GM18519 (cell line): ENCODE measurements around the gene GIN1.
"Not testable (repeated sequence)": the region's sequence is repeated elsewhere in the genome, so short reads cannot be mapped to it uniquely, and the experiment has no call there.

Experiments used
- ATAC-seq: cut with Tn5 transposase; IDR thresholded peaks from one replicate; pipeline ENCODE4 v1.9.1; 2021; ENCODE audit warnings: mild to moderate bottlenecking, moderate library complexity; ENCODE audit not compliant: unreplicated experiment, low FRiP score

GIN1 gene

DNA sequence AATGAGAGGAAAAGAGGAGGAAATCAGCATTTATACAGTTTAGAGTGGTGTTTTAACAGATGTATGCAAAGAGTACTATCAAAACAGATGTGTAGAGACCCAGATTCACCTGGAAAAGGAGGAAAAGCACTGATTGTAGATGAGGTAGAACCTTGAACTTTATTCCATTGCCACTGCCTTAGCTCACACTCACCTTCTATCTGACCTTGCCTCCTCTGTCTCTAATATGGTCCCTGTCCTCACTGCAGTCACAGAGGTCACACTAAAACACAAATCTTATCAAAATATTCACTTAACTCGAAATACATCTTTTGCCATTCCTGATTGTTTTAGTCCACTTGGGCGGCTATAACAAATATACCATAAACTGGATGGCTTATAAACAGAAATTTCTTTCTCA, 7.0 kb downstream of the GIN1 start:
- ATAC-seq, result no peak

DNA sequence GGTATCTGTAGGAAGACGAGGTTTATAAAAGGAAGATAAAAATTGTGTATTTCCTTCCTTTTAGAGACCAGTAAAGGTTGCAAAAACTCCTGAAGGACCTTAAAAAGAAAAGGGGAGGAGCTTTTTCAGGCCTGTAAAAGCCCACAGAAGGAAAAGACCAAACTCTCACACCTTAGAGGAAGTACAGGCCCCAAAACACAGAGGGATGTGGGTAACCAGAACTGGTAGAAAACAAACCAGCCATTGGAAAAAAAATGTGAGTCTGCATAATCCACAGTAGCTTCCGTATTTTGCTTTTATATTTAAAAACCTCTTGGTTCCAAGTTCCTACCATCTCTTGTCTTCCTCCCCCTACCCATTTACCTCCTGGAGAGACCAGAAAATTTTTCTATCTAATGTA, 8.5 kb downstream of the GIN1 start:
- no peak for ATAC-seq

DNA sequence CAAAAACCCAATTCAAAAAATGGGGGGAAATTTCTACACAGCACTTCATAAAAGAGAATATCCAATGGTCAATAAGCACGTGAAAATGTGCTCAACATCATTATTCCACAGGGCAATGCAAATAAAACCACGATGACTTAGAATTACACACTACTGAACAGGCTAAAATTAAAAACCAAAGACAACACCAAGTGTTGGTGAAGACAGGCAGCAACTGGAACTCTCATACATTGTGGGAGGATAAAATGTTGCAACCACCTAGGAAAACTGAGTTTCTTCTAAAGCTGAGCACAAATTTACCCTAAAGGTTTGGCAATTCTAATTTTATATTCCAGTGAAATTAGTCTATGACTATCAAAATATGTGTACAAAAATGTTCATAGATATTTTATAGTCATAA, 9.5 kb downstream of the GIN1 start:
- ATAC-seq, result no peak

DNA sequence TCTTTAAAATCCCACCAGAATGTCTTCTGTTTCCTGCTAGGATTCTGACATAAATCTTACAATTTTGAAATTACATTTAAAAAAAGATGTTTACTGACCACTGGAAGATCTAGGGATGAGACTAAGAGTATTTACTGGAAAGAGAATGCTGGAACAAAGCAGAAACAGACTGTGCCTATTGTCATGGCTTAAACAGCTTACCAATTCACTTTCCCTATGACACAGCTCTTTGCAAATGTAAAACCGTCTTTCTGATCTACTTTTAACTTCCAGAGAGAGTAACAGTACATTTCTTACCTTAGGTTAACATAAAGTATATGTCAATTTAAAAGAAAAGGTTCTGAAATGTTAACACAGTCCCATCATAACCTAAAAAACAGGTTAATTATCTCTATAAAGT, 10.7 kb downstream of the GIN1 start:
- ATAC-seq, result no peak

DNA sequence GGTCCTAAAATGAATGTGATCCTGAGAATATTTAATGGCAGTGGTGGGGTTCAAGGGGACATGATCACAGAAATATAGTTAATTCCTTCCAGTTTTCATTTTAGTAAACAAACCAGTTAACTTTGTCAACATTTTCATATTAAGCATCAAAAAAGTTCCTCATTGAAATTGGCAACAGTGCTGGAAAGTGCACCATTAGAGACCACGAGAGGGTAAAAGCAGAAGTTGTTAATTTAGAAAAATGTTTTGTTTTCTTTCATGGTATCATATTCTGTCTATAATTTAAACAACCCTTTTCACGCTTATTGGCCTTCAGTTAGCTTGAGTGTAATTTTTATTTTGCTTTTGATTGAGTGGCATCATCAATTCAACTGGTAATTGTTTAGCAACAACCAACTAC, 11.9 kb downstream of the GIN1 start:
- no peak for ATAC-seq

DNA sequence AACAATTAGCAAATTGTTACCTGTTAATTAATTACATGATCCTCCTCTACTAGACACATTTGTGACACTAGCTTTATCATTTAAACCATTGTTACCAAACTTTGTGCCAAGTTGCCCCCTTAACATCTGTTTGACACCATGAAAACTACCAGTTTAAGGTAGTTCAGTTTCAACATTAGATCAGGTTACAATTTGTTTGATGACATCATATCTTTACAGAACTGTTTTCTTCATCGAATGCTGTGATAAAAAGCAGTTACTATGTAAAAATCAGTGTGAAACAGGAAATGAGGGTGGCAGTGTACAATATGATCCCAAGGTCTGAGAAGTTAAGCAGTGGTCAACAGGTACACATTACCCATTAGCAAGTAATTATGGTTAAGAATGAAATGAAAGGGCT, 17.7 kb downstream of the GIN1 start:
- ATAC-seq, result no peak

DNA sequence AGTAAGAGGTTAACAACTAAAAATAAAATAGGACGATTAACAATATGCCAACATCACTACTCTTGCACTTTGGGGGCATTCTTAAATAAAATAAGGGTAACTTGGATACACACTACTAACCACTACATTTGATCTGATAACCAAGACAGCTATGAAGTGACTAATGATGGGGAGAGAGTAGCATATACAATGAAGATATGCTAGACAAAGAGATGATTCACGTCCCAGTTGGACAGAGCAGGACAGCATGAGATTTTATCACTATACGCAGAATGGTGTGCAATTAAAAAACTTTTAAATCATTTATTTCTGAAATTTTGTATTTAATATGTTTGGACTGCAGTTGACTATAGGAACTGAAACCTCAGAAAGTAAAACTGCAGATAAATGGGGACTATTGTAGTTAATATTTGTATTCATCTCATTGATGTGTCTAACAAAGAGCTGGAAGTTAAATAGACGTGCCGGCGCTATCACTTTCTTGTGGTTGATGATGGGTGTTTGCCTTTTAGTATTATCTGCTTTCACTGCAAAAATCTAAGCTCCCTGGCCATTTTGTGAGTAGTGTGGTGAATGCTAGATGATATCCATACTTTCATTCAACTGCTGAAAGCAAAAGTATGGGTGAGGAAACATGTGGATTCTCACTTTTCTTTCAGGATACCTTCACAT, 18.7 kb downstream of the GIN1 start:
- no peak for ATAC-seq

DNA sequence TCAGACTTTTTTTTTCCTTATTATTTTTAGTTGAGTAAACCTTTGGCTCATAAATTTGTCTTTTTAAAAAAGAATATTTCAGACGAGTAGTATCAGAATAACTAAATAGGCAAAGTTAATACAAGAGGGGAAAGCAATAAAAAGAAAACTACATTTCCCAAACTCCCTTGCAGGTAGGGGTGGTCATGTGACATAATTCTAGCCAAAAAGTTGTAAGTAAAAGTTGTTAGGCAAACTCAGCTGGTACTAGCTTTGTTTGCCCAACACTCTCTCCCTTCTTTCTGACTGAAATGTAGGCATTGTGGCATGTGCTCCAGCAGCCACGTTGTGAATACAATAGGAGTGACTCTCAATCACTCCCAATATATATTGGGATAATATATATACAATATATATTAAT, 20.9 kb downstream of the GIN1 start:
- no peak for ATAC-seq

DNA sequence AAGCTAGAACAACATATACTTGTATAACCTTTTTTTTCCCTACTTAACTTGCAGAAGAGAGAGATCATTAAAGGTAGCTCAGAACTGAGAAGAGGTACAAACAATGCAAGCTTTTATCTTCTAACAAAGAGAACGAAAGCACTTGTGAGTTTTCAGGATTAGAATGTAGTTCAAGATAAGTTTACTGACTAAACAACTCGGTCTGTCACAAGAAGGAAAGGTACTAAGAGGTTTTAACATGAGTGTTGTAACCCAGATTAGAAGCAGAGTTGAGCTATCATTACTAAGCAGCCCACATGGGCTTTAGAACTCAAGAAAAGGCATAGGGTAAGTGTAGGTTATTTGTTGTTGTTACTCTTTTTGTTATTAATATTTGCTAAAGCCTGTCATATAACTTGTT, 25.2 kb downstream of the GIN1 start:
- no peak for ATAC-seq

DNA sequence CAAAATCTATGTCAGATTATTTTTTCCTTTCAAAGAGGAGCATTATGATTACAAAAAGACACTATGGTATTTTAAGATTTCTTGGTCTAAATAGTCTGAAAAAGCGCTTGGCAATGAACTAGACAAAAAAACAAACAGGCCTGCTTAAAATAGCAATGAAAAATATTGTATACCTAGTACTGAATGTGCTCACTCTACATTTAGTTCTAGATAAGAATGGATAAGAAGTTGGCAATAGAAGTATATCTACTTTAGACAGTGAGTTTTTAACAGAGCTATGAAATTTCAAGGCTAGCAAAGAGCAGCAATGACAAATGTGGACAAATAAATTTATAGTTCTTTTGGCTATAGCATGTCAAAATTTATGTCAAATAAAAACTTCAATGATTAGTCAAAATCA, 26.2 kb downstream of the GIN1 start:
- no peak for ATAC-seq

DNA sequence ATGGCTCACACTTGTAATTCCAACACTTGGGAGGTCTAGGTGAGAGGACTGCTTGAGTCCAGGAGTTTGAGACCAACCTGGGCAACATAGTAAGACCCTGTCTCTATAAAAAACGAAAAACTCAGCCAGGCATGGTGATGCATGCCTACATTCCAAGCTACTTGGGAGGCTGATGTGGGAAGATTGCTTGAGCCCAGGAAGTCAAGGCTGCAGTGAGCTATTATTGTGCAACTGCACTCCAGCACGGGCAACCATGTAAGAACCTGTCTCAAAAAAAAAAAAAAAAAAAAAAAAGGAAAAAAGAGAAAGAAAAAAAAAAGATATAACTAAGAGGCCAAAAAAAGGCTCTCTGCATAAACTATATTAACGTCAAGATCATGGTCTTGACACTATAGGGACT, 27.3 kb downstream of the GIN1 start:
- no peak for ATAC-seq

DNA sequence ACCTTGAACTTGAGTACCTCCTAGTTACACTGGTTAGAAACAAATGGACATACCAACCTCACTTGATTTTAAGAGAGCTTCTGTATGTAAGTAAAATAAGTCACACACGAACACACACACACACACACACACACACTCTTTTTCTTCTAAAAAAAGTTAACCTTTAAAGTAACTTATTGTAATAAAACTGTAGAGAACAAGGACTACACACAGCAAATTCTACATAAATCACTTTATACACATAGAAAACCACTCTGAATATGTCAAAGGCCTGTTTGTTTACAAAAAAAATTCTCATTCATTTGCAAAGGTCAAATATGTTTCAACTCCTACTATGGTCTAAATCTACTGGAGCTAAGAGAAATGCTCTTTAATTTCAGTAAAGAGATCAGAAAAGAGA, 29.1 kb downstream of the GIN1 start:
- ATAC-seq, result no peak

DNA sequence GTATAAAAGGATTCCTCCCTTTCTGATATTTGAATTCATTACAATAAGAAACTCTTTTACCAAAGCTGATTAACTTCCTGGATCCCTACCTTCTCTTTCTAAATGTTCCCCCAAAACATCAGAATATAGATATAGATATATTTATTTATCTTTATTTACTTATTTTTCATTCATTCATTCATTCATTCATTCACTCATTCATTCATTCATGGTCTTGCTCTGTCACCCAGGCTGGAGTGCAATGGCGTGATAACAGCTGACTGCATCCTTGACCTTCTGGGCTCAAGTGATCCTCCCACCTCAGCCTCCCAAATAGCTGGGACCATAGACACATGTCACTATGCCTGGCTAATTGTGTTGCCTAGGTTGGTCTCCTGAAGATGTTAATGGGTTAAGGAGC, 30.7 kb downstream of the GIN1 start:
- no peak for ATAC-seq

DNA sequence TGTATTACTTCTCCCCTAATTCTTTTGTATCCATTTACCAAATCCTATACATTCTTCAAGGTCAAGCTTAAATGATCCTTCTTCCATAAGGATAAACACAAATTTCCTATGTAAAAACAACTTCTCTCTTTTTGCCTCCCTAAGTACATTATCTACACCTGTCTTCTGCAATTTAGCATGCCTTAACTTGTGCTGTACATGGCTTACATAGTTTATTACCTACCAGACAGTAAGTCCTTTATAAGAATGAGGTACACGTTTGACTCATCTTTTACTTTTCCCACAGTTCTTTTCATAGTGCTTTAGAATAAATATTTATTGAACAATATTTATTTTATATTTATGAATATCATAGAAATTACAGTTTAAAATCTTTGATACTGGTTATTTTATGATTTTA, 33.4 kb downstream of the GIN1 start:
- ATAC-seq, result no peak

DNA sequence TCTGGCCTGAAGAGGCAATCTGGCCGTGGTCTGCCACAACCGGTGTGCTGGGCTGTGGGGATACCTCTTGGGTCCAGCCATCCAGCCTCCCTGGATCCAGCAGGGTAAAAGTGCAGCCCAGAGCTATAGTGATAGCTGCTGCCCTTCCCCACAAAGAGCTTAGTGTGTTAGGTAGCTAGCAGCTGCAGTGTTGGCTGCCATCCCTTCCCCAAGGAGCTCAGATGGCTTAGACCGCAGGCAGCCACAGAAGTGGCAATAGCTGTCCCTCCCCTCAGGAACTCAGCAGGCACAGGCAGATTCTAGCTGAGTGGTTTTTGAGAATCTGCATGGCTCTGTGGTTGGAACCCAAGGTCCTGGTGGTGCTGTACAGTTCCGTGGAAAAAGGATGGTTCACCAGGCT, 40.1 kb downstream of the GIN1 start:
- ATAC-seq, result no peak

DNA sequence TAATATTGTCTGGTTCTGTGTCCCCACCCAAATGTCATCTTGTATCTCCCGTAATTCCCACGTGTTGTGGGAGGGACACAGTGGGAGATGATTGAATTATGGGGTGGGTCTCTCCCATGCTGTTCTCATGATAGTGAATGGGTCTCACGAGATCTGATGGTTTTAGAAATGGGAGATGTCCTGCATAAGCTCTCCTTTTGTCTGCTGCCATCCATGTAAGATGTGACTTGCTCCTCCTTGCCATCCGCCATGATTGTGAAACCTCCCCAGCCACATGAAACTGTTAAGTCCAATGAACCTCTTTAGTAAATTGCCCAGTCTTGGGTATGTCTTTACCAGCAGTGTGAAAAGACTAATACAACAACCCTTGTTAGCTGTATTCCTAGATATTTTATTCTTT, 44.5 kb downstream of the GIN1 start:
- ATAC-seq, result no peak

DNA sequence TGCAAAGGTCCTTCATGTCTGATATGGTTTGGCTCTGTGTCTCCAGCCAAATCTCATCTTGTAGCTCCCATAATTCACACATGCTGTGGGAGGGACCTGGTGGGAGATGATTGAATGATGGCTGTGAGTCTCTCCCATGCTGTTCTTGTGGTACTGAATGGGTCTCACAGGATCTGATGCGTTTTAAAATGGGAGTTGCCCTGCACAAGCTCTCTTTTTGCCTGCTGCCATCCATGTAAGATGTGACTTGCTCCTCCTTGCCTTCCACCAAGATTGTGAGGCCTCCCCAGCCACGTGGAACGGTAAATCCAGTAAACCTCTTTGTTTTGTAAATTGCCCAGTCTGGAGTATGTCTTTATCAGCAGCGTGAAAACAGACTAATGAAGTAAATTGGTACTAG, 46.4 kb downstream of the GIN1 start:
- not testable (repeated sequence) for ATAC-seq

DNA sequence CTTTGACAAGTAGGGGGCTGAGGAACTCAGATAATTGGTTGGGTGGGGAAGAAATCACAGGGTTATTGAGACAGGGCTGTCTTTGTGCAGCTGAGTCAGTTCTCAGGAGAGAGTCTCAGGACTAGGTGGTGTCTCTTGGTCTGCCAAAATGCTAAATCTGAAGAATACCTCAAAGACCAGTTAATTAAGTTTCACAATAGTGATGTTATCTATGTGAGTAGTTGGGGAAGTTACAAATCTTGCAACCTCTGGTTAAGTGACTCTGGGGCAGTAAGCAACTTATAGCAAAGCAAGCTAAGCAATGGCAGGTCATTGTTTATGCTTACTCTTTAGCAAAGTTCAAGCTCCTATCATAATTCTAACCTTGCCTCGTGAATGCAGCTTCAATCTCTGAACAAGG, 53.6 kb downstream of the GIN1 start:
- no peak for ATAC-seq

DNA sequence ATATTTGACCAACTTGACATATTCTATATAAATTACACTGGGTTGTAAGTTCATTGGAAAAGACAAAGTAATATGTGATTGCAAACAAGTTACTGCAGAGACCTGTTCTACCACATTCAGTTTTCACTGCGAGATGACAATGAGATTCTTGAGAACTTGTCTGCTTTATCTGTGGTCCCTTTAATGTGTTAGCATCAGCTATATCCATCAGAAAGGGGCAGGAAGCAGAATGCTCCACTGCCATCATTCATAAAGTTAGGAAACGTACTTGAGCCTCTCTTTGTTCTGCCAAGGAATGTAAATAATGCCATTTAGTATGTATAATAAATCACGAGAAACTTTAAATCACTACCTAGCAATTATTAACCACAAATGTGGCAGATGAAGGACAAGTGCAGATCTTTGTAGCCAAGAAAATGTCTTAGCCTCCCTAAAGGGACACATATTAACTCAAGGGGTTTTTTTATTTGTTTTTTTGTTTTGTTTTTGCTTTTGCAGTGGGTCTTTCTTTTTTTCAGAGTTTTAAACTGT, 59.4 kb downstream of the GIN1 start:
- no peak for ATAC-seq

DNA sequence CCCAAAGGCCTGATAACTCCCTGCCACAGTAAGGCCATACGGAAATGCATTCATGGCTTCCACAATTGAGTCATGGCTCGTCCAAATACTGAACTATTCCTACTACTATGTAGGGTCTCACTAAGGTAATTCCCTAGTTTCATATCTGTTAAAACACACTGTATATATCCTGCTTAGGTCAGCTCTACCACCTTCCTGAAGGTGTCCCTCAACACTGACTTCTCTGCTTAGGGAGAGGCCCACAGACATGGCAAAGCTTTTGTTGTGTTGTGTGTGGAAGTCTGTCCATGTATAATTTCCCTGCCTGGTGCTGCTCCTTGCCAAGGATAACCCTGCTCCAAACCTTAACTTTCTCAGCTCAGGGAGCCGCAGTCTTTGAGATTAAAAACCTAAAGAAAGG, 60.4 kb downstream of the GIN1 start:
- ATAC-seq, result no peak

DNA sequence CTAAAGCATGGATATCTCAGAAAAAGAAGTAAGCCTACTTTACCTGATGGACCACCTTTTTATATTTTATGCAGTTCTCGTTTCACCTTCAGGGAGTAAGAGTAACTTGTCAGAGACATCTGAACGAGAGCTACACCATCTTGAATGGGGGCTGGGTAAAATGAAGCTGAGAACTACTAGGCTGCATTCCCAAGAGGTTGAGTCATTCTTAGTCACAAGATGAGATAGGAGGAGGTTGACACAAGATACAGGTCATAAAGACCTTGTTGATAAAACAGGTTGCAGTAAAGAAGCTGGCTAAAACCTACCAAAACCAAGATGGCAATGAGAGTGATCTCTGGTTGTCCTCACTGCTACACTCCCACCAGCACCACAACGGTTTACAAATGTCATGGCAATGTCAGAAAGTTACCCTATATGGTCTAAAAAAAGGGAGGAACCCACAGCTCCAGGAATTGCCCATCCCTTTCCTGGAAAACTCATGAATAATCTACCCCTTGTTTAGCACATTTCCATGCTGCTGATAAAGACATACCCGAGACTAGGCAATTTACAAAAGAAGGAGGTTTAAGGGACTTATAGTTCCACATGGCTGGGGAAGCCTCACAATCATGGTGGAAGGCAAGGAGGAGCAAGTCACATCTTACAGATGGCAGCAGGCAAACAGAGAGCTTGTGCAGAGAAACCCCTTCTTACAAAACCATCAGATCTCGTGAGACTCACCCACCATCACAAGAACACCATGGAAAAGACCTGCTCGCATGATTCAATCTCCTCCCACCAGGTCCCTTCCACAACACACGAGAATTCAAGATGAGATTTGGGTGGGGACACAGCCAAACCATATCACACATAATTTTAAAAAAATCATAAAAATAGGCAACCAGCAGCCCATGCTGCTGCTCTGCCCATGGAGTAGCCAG, 62.5 kb downstream of the GIN1 start:
- no peak for ATAC-seq

DNA sequence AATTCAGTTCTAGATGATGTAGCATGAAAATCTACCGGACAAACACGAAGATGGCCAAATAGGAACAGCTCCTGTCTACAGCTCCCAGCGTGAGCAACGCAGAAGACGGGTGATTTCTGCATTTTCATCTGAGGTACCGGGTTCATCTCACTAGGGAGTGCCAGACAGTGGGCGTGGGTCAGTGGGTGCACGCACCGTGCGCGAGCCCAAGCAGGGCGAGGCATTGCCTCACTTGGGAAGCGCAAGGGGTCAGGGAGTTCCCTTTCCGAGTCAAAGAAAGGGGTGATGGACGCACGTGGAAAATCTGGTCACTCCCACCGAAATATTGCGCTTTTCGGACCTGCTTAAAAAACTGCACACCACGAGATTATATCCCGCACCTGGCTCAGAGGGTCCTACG, 73.2 kb downstream of the GIN1 start:
- not testable (repeated sequence) for ATAC-seq
